SU-DHL-6 (cell line): Measurements from ENCODE around the gene ADGRG1.

ENCODE experiments used
- CTCF ChIP-seq: fragments of 200-600 bp; sonication (generic); IDR thresholded peaks from one replicate; pipeline ENCODE4 v1.5.1; 2017; ENCODE audit warnings: antibody characterized with exemption, mild to moderate bottlenecking, low read length, moderate library complexity; ENCODE audit not compliant: insufficient read depth, poor library complexity, severe bottlenecking
- EZH2phosphoT487 ChIP-seq: fragments of 200-600 bp; sonication (generic), shearing (Covaris generic); conservative IDR thresholded peaks from 2 replicates; pipeline ENCODE4 v1.6.1; 2018; ENCODE audit warnings: mild to moderate bottlenecking, antibody characterized with exemption, low read length, moderate library complexity, mixed read lengths

DNA sequence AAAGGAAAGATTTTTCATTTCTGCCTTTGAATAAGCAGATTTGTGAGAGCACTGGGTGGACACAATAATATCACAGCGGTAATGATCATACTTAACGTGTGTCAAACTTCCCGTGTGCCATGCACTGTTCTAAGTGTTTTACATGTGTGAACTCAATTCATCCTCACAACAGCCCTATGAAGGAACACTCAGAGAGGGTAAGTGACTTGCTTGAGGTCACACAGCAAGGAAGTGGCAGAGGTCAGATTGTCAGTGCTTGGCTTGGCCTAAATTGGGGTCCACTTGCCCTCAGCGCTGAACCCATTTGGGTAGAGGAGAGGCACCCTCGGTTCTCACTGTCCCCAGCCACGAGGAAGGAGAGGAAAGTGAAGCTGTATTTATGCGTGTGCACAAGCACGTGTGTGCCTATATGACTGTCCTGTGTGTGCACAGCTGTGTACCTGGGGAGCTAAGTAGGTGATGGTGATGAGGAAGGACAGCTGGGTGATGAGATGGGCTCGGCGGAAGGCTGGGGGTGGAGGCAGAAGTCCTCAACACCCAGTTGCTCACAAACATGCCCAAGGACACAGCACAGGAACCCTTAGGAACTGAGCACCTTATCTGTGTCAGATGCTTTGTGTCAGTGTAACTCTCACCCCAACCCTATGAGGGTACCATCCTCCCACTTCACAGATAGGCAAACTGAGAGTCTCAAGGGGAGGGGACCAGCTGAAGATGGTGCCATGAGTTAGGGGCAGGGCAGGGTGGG lies 29.9 kb downstream of the ADGRG1 start:
- no peak for TF ChIP-seq EZH2phosphoT487
- TF ChIP-seq CTCF: no peak
